ENCODE results near the gene DDX47.
"Not testable (repeated sequence)": the region's sequence is repeated elsewhere in the genome, so short reads cannot be mapped to it uniquely, and the experiment has no call there.

DDX47 gene

DNA sequence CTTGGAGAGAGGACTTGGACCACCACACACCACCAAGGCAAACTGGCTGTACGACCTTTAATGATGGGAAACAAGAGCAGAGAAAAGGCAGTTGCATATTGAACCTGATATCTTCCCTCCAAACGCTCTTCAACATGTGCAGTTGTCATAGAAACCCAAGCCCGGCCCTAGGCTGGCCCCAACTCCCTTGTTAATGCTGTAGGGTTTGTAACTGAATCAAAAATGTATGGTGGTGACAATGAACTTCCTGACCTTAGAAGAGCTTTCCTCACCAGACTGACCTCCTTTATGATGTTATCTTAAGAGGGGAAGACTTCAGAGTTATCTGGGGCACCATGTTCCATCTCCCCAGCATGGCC lies 15.4 kb upstream of the DDX47 start:
- TF ChIP-seq, protein P1, sequence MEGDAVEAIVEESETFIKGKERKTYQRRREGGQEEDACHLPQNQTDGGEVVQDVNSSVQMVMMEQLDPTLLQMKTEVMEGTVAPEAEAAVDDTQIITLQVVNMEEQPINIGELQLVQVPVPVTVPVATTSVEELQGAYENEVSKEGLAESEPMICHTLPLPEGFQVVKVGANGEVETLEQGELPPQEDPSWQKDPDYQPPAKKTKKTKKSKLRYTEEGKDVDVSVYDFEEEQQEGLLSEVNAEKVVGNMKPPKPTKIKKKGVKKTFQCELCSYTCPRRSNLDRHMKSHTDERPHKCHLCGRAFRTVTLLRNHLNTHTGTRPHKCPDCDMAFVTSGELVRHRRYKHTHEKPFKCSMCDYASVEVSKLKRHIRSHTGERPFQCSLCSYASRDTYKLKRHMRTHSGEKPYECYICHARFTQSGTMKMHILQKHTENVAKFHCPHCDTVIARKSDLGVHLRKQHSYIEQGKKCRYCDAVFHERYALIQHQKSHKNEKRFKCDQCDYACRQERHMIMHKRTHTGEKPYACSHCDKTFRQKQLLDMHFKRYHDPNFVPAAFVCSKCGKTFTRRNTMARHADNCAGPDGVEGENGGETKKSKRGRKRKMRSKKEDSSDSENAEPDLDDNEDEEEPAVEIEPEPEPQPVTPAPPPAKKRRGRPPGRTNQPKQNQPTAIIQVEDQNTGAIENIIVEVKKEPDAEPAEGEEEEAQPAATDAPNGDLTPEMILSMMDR (IDR thresholded peaks at IDR 0.05), result no peak
- Histone ChIP-seq H3K27me3 (no peaks in the 10 kb centered on the region), H3K4me3 (ENCODE audit: low read depth in 1 of 2, low read length in 1 of 2) (no peak overlapping the region), H3K4me1 (ENCODE audit: control insufficient read depth in 1 of 2, insufficient read depth in 1 of 2, low read depth in 1 of 2, low read length in 1 of 2) (no peaks in the 10 kb centered on the region), H3K27ac (no peak overlapping the region), H3K9me3 (no peaks in the 10 kb centered on the region), H3K36me3 (no peaks in the 10 kb centered on the region)

DNA sequence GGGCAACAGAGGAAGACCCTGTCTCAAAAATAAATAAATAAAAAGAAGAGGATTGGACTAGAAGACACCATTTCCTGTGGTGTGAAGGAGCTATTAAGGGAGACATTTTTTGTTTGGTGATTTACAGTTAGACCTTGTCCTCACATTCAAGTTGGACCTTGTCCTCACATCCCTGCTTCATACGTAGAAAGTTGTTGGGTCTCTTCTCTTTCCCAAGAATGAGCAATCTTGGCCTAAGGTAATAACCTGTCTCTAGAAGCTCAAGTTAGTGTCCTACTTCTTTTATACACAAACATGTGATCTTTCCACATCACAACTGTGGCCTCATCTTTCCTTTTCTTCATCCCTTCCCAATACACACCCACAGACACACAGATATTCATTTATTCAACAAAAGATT lies 14.7 kb upstream of the DDX47 start:
- Histone ChIP-seq H3K36me3 (no peaks in the 10 kb centered on the region), H3K27ac (no peak overlapping the region), H3K4me3 (ENCODE audit: low read depth in 1 of 2, low read length in 1 of 2) (no peak overlapping the region), H3K4me1 (ENCODE audit: control insufficient read depth in 1 of 2, insufficient read depth in 1 of 2, low read depth in 1 of 2, low read length in 1 of 2) (no peaks in the 10 kb centered on the region), H3K9me3 (no peaks in the 10 kb centered on the region), H3K27me3 (no peaks in the 10 kb centered on the region)
- TF ChIP-seq, protein P1 (IDR thresholded peaks at IDR 0.05), result no peak

DNA sequence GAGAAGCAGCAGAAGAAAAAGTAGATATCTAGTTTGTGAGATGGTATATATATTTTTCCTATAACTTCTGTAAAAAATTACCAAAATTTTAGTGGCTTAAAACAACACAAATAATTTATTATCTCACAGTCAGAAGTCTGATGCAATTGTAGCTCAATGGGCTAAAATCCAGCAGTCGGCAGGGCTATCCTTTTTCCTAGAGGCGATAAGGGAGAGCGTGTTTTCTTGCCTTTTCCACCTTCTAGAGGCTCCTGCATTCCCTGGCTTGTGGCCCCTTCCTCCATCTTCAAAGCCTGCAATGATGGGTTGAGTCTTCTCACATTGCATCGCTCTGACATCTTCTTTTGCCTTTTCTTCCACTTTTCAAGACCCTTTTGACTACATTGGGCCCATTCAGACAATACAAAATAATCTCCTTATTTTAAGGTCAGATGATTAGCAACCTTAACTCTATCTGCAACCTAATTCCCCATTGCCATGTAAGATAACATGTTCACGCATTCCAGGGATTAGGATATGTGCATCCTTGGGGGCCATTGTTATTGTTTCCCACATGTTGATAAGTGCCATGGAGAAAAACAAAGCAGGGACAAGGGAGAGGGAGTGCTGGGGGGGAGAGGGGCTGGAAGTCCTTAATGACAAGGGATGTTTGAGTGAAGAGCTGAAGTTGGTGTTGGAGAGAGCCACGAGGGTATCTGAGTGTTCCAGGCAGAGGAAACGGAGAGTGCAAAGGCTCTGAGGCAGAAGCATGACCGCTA lies 13.8 kb upstream of the DDX47 start:
- no peaks in the 10 kb centered on the region for H3K9me3 ChIP-seq
- no peaks in the 10 kb centered on the region for H3K27me3 ChIP-seq
- TF ChIP-seq, protein P1 (IDR thresholded peaks at IDR 0.05), result no peak
- H3K4me3 ChIP-seq (ENCODE audit: low read depth in 1 of 2, low read length in 1 of 2), result no peak overlapping the region
- no peaks in the 10 kb centered on the region for H3K36me3 ChIP-seq
- H3K4me1 ChIP-seq (ENCODE audit: control insufficient read depth in 1 of 2, insufficient read depth in 1 of 2, low read depth in 1 of 2, low read length in 1 of 2), result no peaks in the 10 kb centered on the region
- H3K27ac ChIP-seq, result no peak overlapping the region

DNA sequence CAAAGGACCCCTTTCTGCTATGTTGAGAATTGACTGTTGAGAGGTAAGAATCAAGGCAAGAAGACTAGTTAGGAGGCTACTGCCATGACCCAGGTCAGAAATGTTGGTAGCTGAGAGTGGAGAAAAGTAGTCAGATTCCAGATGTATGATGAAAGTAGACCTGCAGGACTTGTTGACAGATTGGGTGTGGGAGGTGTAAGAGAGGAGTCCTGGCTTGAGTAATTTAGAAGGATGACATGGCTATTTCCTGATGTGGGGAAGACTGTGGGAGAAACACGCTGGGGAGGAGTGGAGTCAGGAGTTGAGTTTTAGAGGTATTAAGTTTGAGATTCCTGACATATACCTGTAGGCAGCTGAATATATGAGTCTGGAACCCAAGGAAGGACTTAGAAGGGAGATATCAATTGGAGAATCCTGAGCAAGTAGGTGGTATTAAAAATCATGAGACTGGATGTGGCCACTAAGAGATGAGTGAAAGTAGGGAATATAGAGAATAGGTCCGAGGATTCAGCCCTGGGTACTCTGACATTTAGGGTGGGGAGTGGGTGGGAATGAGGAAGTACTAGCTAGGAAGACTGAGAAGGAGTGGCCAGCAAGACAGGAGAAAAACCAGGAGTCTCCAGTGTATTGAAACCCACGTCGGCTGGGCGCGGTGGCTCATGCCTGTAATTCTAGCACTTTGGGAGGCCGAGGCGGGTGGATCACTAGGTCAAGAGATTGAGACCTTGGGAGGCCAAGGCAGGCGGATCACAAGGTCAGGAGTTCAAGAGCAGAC lies 12.6 kb upstream of the DDX47 start:
- H3K4me1 ChIP-seq (ENCODE audit: control insufficient read depth in 1 of 2, insufficient read depth in 1 of 2, low read depth in 1 of 2, low read length in 1 of 2), result no peaks in the 10 kb centered on the region
- H3K27ac ChIP-seq, result no peak overlapping the region
- H3K27me3 ChIP-seq, result no peaks in the 10 kb centered on the region
- H3K36me3 ChIP-seq, result no peaks in the 10 kb centered on the region
- TF ChIP-seq, protein P1 (IDR thresholded peaks at IDR 0.05), result no peak
- no peak overlapping the region for H3K4me3 ChIP-seq (ENCODE audit: low read depth in 1 of 2, low read length in 1 of 2)
- no peaks in the 10 kb centered on the region for H3K9me3 ChIP-seq

DNA sequence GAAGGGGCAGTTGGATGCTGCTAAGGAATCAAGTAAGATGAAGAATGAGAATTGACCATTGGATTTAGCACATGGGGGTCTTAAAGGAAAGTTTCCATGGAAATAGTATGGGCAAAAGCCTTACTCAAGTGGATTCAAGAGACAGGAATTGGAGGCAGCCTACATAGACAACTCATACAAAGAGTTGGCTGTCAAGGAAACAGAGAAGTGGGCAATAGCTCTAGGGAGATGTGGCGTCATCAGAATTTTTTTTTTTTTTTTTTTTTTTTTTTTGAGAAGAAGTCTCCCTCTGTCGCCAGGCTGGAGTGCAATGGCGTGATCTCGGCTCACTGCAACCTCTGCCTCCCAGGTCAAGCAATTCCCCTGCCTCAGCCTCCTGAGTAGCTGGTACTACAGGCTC lies 11.5 kb upstream of the DDX47 start:
- not testable (repeated sequence) for H3K36me3 ChIP-seq; H3K4me1 ChIP-seq (ENCODE audit: control insufficient read depth in 1 of 2, insufficient read depth in 1 of 2, low read depth in 1 of 2, low read length in 1 of 2); H3K27ac ChIP-seq; H3K4me3 ChIP-seq (ENCODE audit: low read depth in 1 of 2, low read length in 1 of 2); H3K27me3 ChIP-seq; H3K9me3 ChIP-seq

DNA sequence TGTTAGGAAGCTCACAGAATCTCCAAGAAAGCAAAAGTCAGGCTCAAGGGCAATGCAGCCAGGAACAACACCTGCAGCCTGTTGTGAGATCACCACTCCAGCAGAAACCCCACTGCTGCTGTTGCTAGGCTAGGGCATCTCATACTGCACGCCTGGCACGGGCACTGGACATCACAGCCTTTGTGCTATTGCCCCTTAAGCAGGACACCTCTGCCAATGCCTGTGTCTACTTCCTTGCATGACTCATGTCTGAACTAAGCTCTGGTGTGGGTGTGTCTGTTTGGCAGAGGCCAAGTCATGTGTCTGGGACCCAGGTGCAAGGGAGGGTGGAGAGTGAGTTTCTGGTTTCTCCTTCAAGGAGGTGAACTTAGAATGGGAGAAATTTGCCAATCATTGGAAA lies 10.0 kb upstream of the DDX47 start:
- H3K27ac ChIP-seq, result no peak overlapping the region
- H3K27me3 ChIP-seq, result no peaks in the 10 kb centered on the region
- TF ChIP-seq, protein P1 (IDR thresholded peaks at IDR 0.05), result no peak
- no peaks in the 10 kb centered on the region for H3K36me3 ChIP-seq
- no peaks in the 10 kb centered on the region for H3K4me1 ChIP-seq (ENCODE audit: control insufficient read depth in 1 of 2, insufficient read depth in 1 of 2, low read depth in 1 of 2, low read length in 1 of 2)
- H3K4me3 ChIP-seq (ENCODE audit: low read depth in 1 of 2, low read length in 1 of 2), result no peak overlapping the region
- H3K9me3 ChIP-seq, result no peaks in the 10 kb centered on the region

Measured in neutrophil (primary cell).